Stimulated activated CD4-positive, alpha-beta T cell treated with anti-CD3 and anti-CD28 coated beads, Interleukin-2, amount 100 ng/mL, for 24 hours (primary cell): Measurements from ENCODE around the gene ILF2.
"Not testable (repeated sequence)": the region's sequence is repeated elsewhere in the genome, so short reads cannot be mapped to it uniquely, and the experiment has no call there.

Source experiments
- DNase-seq, 2 donors: peaks; one replicate each; pipeline ENCODE4 v3.0.0-alpha.2; 2020

ILF2 gene

GRCh38 chr1:153670859-153671627, at the start of gene ILF2:
ILF2 (minus strand) TSS chr1:153670993; CDS start chr1:153670922, 71 bp downstream.
- DNase-seq: peak; percentile 96 to 97

- no peak for DNase-seq
Measured at GRCh38 chr1:153717330-153717729, 46.5 kb upstream of the ILF2 start.

- DNase-seq: not testable (repeated sequence)
Measured at GRCh38 chr1:153716211-153716610, 45.4 kb upstream of the ILF2 start.

GRCh38 chr1:153711026-153711425, 40.2 kb upstream of the ILF2 start:
- DNase-seq: no peak

- no peak for DNase-seq
Measured at GRCh38 chr1:153705484-153705883, 34.7 kb upstream of the ILF2 start.

GRCh38 chr1:153699768-153700167, 29.0 kb upstream of the ILF2 start:
- DNase-seq: no peak

- no peak for DNase-seq
Measured at GRCh38 chr1:153698923-153699714, 28.3 kb upstream of the ILF2 start.

GRCh38 chr1:153698020-153698922, 27.5 kb upstream of the ILF2 start:
- DNase-seq: no peak

- no peak for DNase-seq
Measured at GRCh38 chr1:153697191-153698019, 26.6 kb upstream of the ILF2 start.

GRCh38 chr1:153696741-153697140, 25.9 kb upstream of the ILF2 start:
- DNase-seq: no peak

GRCh38 chr1:153693466-153693865, 22.7 kb upstream of the ILF2 start:
- DNase-seq: no peak

GRCh38 chr1:153688736-153689328, 18.0 kb upstream of the ILF2 start:
- DNase-seq: no peak

GRCh38 chr1:153688276-153688675, 17.5 kb upstream of the ILF2 start:
- no peak for DNase-seq

GRCh38 chr1:153687346-153688125, 16.7 kb upstream of the ILF2 start:
- no peak for DNase-seq

- DNase-seq: no peak
Measured at GRCh38 chr1:153685544-153686340, 14.9 kb upstream of the ILF2 start.

GRCh38 chr1:153684892-153685291, 14.1 kb upstream of the ILF2 start:
- no peak for DNase-seq

GRCh38 chr1:153683854-153684253, 13.1 kb upstream of the ILF2 start:
- DNase-seq: no peak

GRCh38 chr1:153682730-153683129, 11.9 kb upstream of the ILF2 start:
- no peak for DNase-seq

- no peak for DNase-seq
Measured at GRCh38 chr1:153680120-153680403, 9.3 kb upstream of the ILF2 start.
